MCF 10A (cell line): ENCODE results near the gene POU2AF1. TPM values are rescaled to one million over a fixed set of nuclear protein-coding genes. Genes with fewer than 3 reads are reported as not detected.

ENCODE experiments used
- BruUV-seq: library from RNA; stranded (reverse); fragments of 400-500 nt; replicated peaks from 2 replicates; lab custom pipeline; 2021; lab: Mats Ljungman, UMichigan
- CTCF ChIA-PET: fragments of 300-600 bp; sonication (Branson Sonifier 250); formaldehyde crosslinking; extraction: SDS; loops from one replicate; lab custom pipeline; 2021; ENCODE audit warnings: antibody characterized with exemption, inconsistent platforms; lab: Yijun Ruan, JAX
- POLR2A ChIA-PET: fragments of 300-600, 350-650 bp; sonication (Branson Sonifier 250); formaldehyde crosslinking; extraction: SDS; loops from one replicate; lab custom pipeline; 2020; ENCODE audit warnings: antibody characterized with exemption, inconsistent platforms; lab: Yijun Ruan, JAX
- DNase-seq: peaks from one replicate; pipeline ENCODE4 v3.0.0-alpha.2; 2018; ENCODE audit not compliant: unreplicated experiment
- H3K27ac Mint-ChIP-seq: one replicate; pipeline ENCODE4 v1.8.0; 2022; ENCODE audit warnings: mild to moderate bottlenecking, low read depth, mixed read lengths; ENCODE audit not compliant: unreplicated experiment
- H3K27me3 Mint-ChIP-seq: one replicate; pipeline ENCODE4 v1.8.0; 2022; ENCODE audit warnings: mixed read lengths; ENCODE audit not compliant: insufficient read depth, unreplicated experiment
- H3K36me3 Mint-ChIP-seq: one replicate; pipeline ENCODE4 v1.8.0; 2022; ENCODE audit warnings: mild to moderate bottlenecking, moderate library complexity, mixed read lengths; ENCODE audit not compliant: insufficient read depth, unreplicated experiment
- H3K4me1 Mint-ChIP-seq: one replicate; pipeline ENCODE4 v1.8.0; 2022; ENCODE audit warnings: mixed read lengths; ENCODE audit not compliant: insufficient read depth, unreplicated experiment
- H3K4me3 Mint-ChIP-seq: one replicate; pipeline ENCODE4 v1.8.0; 2022; ENCODE audit warnings: mild to moderate bottlenecking, moderate library complexity, mixed read lengths; ENCODE audit not compliant: unreplicated experiment
- H3K9me3 Mint-ChIP-seq: one replicate; pipeline ENCODE4 v1.8.0; 2022; ENCODE audit warnings: mixed read lengths; ENCODE audit not compliant: unreplicated experiment
- CTCF ChIP-seq: fragments of 200-600 bp; IDR thresholded peaks from one replicate; pipeline ENCODE4 v1.8.0; 2022; ENCODE audit warnings: antibody characterized with exemption, mild to moderate bottlenecking; ENCODE audit not compliant: unreplicated experiment
- intact Hi-C: fragments of 100-400 bp; cut with micrococcal nuclease; formaldehyde crosslinking; loops from 2 replicates; pipeline ENCODE4 v1.14.1; 2022
- total RNA-seq: library from RNA; stranded (reverse); gene quantifications from 2 replicates; pipeline ENCODE4 v1.2.3, GENCODE V29; 2022

Gene POU2AF1
- total RNA-seq, 1 experiment from 2014 or later: not detected

- Mint-ChIP-seq H3K4me1 (peaks cover 22% of the 10 kb centered on the region), H3K27me3 (no peaks in the 10 kb centered on the region), H3K36me3 (no peaks in the 10 kb centered on the region), H3K9me3 (no peaks in the 10 kb centered on the region), H3K4me3 (no peak overlapping the region), H3K27ac (peak overlapping the region; percentile 69)
- POLR2A ChIA-PET: interaction anchor here (0.5 to 2.2 kb wide), 11 partner anchors 9 to 1224 kb away, joined by 3 to 14 read pairs (median 4); no protein-coding TSS in a partner anchor
- no peak for TF ChIP-seq CTCF
- peak; percentile 81 for DNase-seq
- CTCF ChIA-PET: interaction anchor here (0.7 to 16.5 kb wide), 9 partner anchors 11 to 1053 kb away, joined by 3 to 233 read pairs (median 4); no protein-coding TSS in a partner anchor
- BruUV-seq: no TSS peak
- intact Hi-C loops: loop anchor here (5.0 kb wide), 1 partner anchor 124 kb away; no protein-coding TSS in a partner anchor
Observed at GRCh38 chr11:111426617-111427016, 47.5 kb upstream of the POU2AF1 start.

- CTCF ChIA-PET: interaction anchor here (0.6 to 16.5 kb wide), 10 partner anchors 23 to 142 kb away, joined by 3 to 233 read pairs (median 4); no protein-coding TSS in a partner anchor
- Mint-ChIP-seq H3K4me3 (no peak overlapping the region), H3K27me3 (no peaks in the 10 kb centered on the region), H3K9me3 (no peaks in the 10 kb centered on the region), H3K27ac (no peak overlapping the region), H3K4me1 (peaks cover 17% of the 10 kb centered on the region), H3K36me3 (no peaks in the 10 kb centered on the region)
- no peak for DNase-seq
- BruUV-seq: no TSS peak
- no peak for TF ChIP-seq CTCF
- POLR2A ChIA-PET: interaction anchor here (1.0 to 1.2 kb wide), 2 partner anchors 11 to 140 kb away, joined by 3 to 4 read pairs; no protein-coding TSS in a partner anchor
- intact Hi-C loops: loop anchor here (1.0 kb wide), 1 partner anchor 140 kb away; no protein-coding TSS in a partner anchor
Observed at GRCh38 chr11:111423250-111423615, 44.2 kb upstream of the POU2AF1 start.

GRCh38 chr11:111422494-111423249, 43.6 kb upstream of the POU2AF1 start:
- BruUV-seq: no TSS peak
- peak; percentile 62 for DNase-seq

More at GRCh38 chr11:111422494-111423249, 43.6 kb upstream of the POU2AF1 start:
- Mint-ChIP-seq H3K9me3 (no peaks in the 10 kb centered on the region), H3K27me3 (no peaks in the 10 kb centered on the region), H3K4me3 (no peak overlapping the region), H3K36me3 (no peaks in the 10 kb centered on the region), H3K4me1 (peaks cover 17% of the 10 kb centered on the region), H3K27ac (no peak overlapping the region)
- ChIA-PET CTCF (interaction anchor here (0.7 to 16.5 kb wide), 10 partner anchors 9 to 963 kb away, joined by 3 to 233 read pairs (median 4); no protein-coding TSS in a partner anchor), POLR2A (interaction anchor here (1.0 to 1.2 kb wide), 2 partner anchors 11 to 140 kb away, joined by 3 to 4 read pairs; no protein-coding TSS in a partner anchor)
- peak; percentile 43 for TF ChIP-seq CTCF
- intact Hi-C loops: loop anchor here (1.0 kb wide), 1 partner anchor 139 kb away; no protein-coding TSS in a partner anchor
